Mucosa of gallbladder (tissue), 1 donor: Measurements from ENCODE around the gene NRP1. TPM values are rescaled to one million over a fixed set of nuclear protein-coding genes. Genes with fewer than 3 reads are reported as not detected.
"Not testable (repeated sequence)": the region's sequence is repeated elsewhere in the genome, so short reads cannot be mapped to it uniquely, and the experiment has no call there.

Experiments used
- DNase-seq: peaks from one replicate; pipeline ENCODE4 v3.0.0-alpha.2; 2020; ENCODE audit warnings: low spot score
- total RNA-seq: library from RNA; stranded (reverse); gene quantifications from one replicate; pipeline ENCODE4 v1.2.1, GENCODE V29; 2021
- donor health status: DM: no; HTN: no; CAD: no.

NRP1 gene
- total RNA-seq, 1 donor from 2014 or later = 76.2 TPM

- DNase-seq = no peak
These were observed 96.5 kb downstream of the NRP1 start for GRCh38 chr10:33237736-33238624.

GRCh38 chr10:33236916-33237315 lies 97.6 kb downstream of the NRP1 start:
- no peak for DNase-seq

GRCh38 chr10:33235951-33236350 lies 98.5 kb downstream of the NRP1 start:
- DNase-seq = no peak

GRCh38 chr10:33235251-33235884 lies 99.1 kb downstream of the NRP1 start:
- DNase-seq = no peak

GRCh38 chr10:33234831-33235237 lies 99.6 kb downstream of the NRP1 start:
- DNase-seq = no peak

GRCh38 chr10:33233635-33234034 lies 100.8 kb downstream of the NRP1 start:
- no peak for DNase-seq

GRCh38 chr10:33233221-33233620 lies 101.2 kb downstream of the NRP1 start:
- DNase-seq = no peak

- no peak for DNase-seq
These were observed 102.7 kb downstream of the NRP1 start for GRCh38 chr10:33231621-33232350.

- no peak for DNase-seq
These were observed 104.6 kb downstream of the NRP1 start for GRCh38 chr10:33229949-33230267.

GRCh38 chr10:33229252-33229948 lies 105.1 kb downstream of the NRP1 start:
- DNase-seq = no peak

GRCh38 chr10:33228426-33228825 lies 106.0 kb downstream of the NRP1 start:
- no peak for DNase-seq

GRCh38 chr10:33227489-33227888 lies 107.0 kb downstream of the NRP1 start:
- DNase-seq = no peak

GRCh38 chr10:33224251-33224965 lies 110.1 kb downstream of the NRP1 start:
- DNase-seq = no peak

GRCh38 chr10:33223326-33224000 lies 111.0 kb downstream of the NRP1 start:
- no peak for DNase-seq

- not testable (repeated sequence) for DNase-seq
These were observed 112.2 kb downstream of the NRP1 start for GRCh38 chr10:33222304-33222703.

GRCh38 chr10:33217854-33218253 lies 116.6 kb downstream of the NRP1 start:
- DNase-seq = no peak

GRCh38 chr10:33216661-33217427 lies 117.6 kb downstream of the NRP1 start:
- no peak for DNase-seq

- DNase-seq = no peak
These were observed 118.8 kb downstream of the NRP1 start for GRCh38 chr10:33215635-33216034.

GRCh38 chr10:33215154-33215553 lies 119.3 kb downstream of the NRP1 start:
- no peak for DNase-seq

GRCh38 chr10:33214174-33214573 lies 120.3 kb downstream of the NRP1 start:
- no peak for DNase-seq
